Measurements from ENCODE around the gene EEF1G.

EEF1G gene

DNA sequence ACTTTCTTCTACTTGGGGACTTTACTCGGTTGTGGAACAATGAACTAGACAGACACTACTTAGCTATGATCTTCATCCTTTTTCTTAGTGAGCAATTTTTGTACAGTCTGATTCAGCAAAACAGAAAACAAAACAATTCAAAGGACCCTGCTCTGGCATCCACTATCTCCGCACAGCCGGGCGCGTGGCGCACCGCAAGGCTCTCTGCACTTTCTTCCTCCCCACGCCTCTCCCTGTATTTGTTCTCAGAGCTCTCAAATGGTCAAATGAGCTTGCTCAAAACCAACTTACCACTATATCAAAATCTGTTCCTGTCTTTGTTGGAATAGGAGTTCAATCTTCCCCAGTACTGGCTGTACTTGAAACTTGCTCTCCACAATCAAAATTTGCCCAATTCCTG lies 7.4 kb downstream of the EEF1G start:
- TF ChIP-seq TAF1 (IDR thresholded peaks at IDR 0.05; ENCODE audit: low read depth) (no peak), RAD21 (IDR thresholded peaks at IDR 0.05; ENCODE audit: low read depth) (no peak), REST (IDR thresholded peaks at IDR 0.05; ENCODE audit: low read depth) (no peak), ZBTB7A (IDR thresholded peaks at IDR 0.05; ENCODE audit: low read depth) (no peak), CREB1 (IDR thresholded peaks at IDR 0.05; ENCODE audit: low read depth) (no peak), FOXM1 (IDR thresholded peaks at IDR 0.05; ENCODE audit: borderline replicate concordance, low read depth) (no peak), TEAD4 (IDR thresholded peaks at IDR 0.05) (no peak), EP300 (IDR thresholded peaks at IDR 0.05; ENCODE audit: borderline replicate concordance) (no peak)
- TF ChIP-seq, protein P1, sequence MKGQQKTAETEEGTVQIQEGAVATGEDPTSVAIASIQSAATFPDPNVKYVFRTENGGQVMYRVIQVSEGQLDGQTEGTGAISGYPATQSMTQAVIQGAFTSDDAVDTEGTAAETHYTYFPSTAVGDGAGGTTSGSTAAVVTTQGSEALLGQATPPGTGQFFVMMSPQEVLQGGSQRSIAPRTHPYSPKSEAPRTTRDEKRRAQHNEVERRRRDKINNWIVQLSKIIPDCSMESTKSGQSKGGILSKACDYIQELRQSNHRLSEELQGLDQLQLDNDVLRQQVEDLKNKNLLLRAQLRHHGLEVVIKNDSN (IDR thresholded peaks at IDR 0.05): no peak

DNA sequence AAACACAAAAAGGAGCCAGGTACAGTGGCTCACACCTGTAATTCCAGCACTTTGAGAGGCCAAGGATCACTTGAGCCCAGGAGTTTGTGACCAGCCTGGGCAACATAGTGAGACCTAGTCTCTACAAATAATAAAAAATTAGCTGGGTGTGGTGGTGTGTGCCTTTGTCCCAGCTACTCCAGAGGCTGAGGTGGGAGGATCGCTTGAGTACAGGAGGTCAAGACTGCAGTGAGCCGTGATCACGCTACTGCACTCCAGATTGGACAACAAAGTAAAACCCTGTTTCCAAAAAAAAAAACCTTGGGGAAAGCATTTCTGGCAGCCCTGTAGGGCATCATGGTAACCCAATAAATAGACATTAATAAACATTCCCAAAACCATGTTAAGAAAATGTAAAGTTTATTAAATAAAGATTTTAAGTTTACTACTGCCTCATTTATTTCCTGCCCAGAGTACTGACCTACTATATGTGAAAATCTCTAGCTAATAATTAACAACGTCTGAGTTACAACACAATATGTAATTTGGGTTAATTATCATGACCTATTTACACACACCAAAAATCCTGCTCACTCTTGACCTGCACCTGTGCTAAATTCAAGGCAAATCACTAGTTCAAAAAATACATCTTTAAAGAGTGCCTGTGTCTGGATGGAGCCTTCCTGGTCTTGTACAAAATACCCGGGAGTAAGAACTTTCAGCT lies 8.4 kb downstream of the EEF1G start:
- no peak for TF ChIP-seq NFIC (IDR thresholded peaks at IDR 0.05)
- no peak for TF ChIP-seq TAF1 (IDR thresholded peaks at IDR 0.05; ENCODE audit: low read depth)
- TF ChIP-seq RAD21 (IDR thresholded peaks at IDR 0.05; ENCODE audit: low read depth): no peak
- TF ChIP-seq CEBPB (IDR thresholded peaks at IDR 0.05): no peak
- TF ChIP-seq YY1 (IDR thresholded peaks at IDR 0.05; ENCODE audit: low read depth): no peak
- no peak for TF ChIP-seq TEAD4 (IDR thresholded peaks at IDR 0.05)
- no peak for TF ChIP-seq EGR1 (IDR thresholded peaks at IDR 0.05)
- no peak for TF ChIP-seq FOXM1 (IDR thresholded peaks at IDR 0.05; ENCODE audit: borderline replicate concordance, low read depth)
- TF ChIP-seq EP300 (IDR thresholded peaks at IDR 0.05; ENCODE audit: borderline replicate concordance): no peak

DNA sequence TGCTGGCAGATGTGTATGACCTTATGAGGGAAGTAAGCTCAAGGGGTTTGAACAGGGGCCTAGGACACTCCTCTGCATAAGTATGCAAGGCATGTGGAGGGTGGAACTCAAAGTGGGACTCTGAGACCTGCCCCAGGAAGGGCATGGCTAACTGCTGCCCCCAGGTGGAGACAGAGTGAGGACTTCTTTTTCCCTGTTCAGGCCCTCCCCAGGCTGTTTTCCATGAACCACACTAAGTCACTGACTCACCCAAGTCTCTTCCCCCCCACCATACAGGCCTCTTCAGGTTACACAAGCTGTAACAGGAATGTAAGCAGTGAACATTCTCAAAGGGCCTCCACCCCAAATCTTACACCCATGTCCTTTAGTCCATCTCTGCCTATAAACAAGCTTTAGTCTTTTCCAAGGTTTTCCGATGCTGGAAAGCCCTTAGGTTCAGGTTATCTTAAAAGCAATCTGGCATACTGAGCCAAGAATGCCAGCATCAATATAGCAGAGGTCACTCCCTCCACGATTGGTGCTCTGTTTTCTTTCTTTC lies 13.1 kb downstream of the EEF1G start:
- TF ChIP-seq NFIC (IDR thresholded peaks at IDR 0.05): 0 out of 2 replicates have a peak, but pooled peaks have one; percentile 9
- TF ChIP-seq YY1 (IDR thresholded peaks at IDR 0.05; ENCODE audit: low read depth): no peak
- TF ChIP-seq TEAD4 (IDR thresholded peaks at IDR 0.05): peak; percentile 81
- peak; percentile 77 for TF ChIP-seq RAD21 (IDR thresholded peaks at IDR 0.05; ENCODE audit: low read depth)
- 0 out of 2 replicates have a peak, but pooled peaks have one; percentile 38 for TF ChIP-seq TCF12 (IDR thresholded peaks at IDR 0.05; ENCODE audit: low read depth)
- TF ChIP-seq, protein P1 (IDR thresholded peaks at IDR 0.05): no peak
- no peak for TF ChIP-seq ZBTB7A (IDR thresholded peaks at IDR 0.05; ENCODE audit: low read depth)

DNA sequence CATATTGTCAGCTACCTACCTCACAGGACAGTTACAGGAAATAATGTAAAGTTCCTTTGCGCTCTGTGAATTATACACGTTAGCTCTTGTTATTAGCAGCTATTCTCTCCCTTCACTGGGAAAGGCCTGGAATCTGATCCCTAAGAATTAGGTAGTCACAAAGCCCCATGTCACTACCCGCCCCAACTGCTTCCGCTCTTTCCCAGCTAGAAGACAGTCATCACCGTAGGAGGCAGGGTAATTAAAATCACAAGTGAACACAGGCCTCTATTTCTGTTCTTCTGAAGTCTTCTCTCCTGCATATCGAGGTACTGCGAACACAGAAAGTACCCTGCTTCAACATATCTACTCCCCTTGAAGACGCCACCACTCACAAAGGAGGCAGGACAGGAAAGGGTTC lies 14.5 kb downstream of the EEF1G start:
- TF ChIP-seq TAF1 (IDR thresholded peaks at IDR 0.05; ENCODE audit: low read depth): no peak
- no peak for TF ChIP-seq EP300 (IDR thresholded peaks at IDR 0.05; ENCODE audit: borderline replicate concordance)
- no peak for TF ChIP-seq CREB1 (IDR thresholded peaks at IDR 0.05; ENCODE audit: low read depth)
- TF ChIP-seq, protein P2, sequence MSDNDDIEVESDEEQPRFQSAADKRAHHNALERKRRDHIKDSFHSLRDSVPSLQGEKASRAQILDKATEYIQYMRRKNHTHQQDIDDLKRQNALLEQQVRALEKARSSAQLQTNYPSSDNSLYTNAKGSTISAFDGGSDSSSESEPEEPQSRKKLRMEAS (IDR thresholded peaks at IDR 0.05): no peak
- no peak for TF ChIP-seq ZBTB7A (IDR thresholded peaks at IDR 0.05; ENCODE audit: low read depth)
- TF ChIP-seq NFIC (IDR thresholded peaks at IDR 0.05): no peak
- TF ChIP-seq YY1 (IDR thresholded peaks at IDR 0.05; ENCODE audit: low read depth): no peak
- no peak for TF ChIP-seq TEAD4 (IDR thresholded peaks at IDR 0.05)
- TF ChIP-seq REST (IDR thresholded peaks at IDR 0.05; ENCODE audit: low read depth): no peak
- no peak for TF ChIP-seq TCF12 (IDR thresholded peaks at IDR 0.05; ENCODE audit: low read depth)
- no peak for TF ChIP-seq FOXM1 (IDR thresholded peaks at IDR 0.05; ENCODE audit: borderline replicate concordance, low read depth)
- no peak for TF ChIP-seq EGR1 (IDR thresholded peaks at IDR 0.05)
- TF ChIP-seq CEBPB (IDR thresholded peaks at IDR 0.05): no peak
- TF ChIP-seq RAD21 (IDR thresholded peaks at IDR 0.05; ENCODE audit: low read depth): no peak
- TF ChIP-seq, protein P1 (IDR thresholded peaks at IDR 0.05): no peak

GRCh38 chr11:62558669-62559068 lies 15.0 kb downstream of the EEF1G start:
- TF ChIP-seq NFIC (IDR thresholded peaks at IDR 0.05): no peak
- no peak for TF ChIP-seq REST (IDR thresholded peaks at IDR 0.05; ENCODE audit: low read depth)
- no peak for TF ChIP-seq TEAD4 (IDR thresholded peaks at IDR 0.05)

All from Ishikawa (cell line).